Colonic mucosa (tissue), 4 donors: Measurements from ENCODE around the gene ITGB4. TPM values are rescaled to one million over a fixed set of nuclear protein-coding genes. Genes with fewer than 3 reads are reported as not detected.

Source experiments
- DNase-seq: peaks from one replicate; pipeline ENCODE4 v3.0.0-alpha.2; 2020
- H3K27ac ChIP-seq: fragments of 200-600 bp; one replicate; pipeline ENCODE4 v1.8.0; 2021
- H3K27me3 ChIP-seq: fragments of 200-600 bp; one replicate; pipeline ENCODE4 v1.8.0; 2021
- H3K36me3 ChIP-seq: fragments of 200-600 bp; one replicate; pipeline ENCODE4 v1.8.0; 2021
- H3K4me1 ChIP-seq: fragments of 200-600 bp; one replicate; pipeline ENCODE4 v1.8.0; 2021; ENCODE audit warnings: mild to moderate bottlenecking
- H3K4me3 ChIP-seq: fragments of 200-600 bp; one replicate; pipeline ENCODE4 v1.8.0; 2021
- H3K9ac ChIP-seq, 2 donors: one replicate each; pipeline ENCODE4 v1.7.0; 2013; ENCODE audit warnings: control low read depth in 2 of 2, low read depth in 2 of 2, low read length in 2 of 2
- H3K9me3 ChIP-seq: fragments of 200-600 bp; one replicate; pipeline ENCODE4 v1.8.0; 2021
- intact Hi-C: fragments of 100-400 bp; cut with DNase I; formaldehyde crosslinking; loops from one replicate; pipeline ENCODE4 v1.14.1; 2022
- total RNA-seq, 2 donors: library from RNA; stranded (reverse); fragmentation: NEBNext Ultra II Directional in 1 of 2; extraction: Animal tissue kit (Norgen Biotek cat#: 25700) in 1 of 2; gene quantifications; one replicate each; pipeline ENCODE4 v1.2.1, GENCODE V29; 2021
- TF ChIP-seq, protein P1 (sequence below): fragments of 200-600 bp; IDR thresholded peaks from one replicate; pipeline ENCODE4 v1.8.0; 2022; ENCODE audit warnings: antibody characterized with exemption, mild to moderate bottlenecking
- donor health status: healthy.
- donor health status: DM: no; HTN: no; CAD: no.
- donor health status: DM: no; HTN: no; CAD: no.

The ITGB4 gene
- total RNA-seq, 2 donors from 2014 or later, result 267 to 272 TPM

DNA sequence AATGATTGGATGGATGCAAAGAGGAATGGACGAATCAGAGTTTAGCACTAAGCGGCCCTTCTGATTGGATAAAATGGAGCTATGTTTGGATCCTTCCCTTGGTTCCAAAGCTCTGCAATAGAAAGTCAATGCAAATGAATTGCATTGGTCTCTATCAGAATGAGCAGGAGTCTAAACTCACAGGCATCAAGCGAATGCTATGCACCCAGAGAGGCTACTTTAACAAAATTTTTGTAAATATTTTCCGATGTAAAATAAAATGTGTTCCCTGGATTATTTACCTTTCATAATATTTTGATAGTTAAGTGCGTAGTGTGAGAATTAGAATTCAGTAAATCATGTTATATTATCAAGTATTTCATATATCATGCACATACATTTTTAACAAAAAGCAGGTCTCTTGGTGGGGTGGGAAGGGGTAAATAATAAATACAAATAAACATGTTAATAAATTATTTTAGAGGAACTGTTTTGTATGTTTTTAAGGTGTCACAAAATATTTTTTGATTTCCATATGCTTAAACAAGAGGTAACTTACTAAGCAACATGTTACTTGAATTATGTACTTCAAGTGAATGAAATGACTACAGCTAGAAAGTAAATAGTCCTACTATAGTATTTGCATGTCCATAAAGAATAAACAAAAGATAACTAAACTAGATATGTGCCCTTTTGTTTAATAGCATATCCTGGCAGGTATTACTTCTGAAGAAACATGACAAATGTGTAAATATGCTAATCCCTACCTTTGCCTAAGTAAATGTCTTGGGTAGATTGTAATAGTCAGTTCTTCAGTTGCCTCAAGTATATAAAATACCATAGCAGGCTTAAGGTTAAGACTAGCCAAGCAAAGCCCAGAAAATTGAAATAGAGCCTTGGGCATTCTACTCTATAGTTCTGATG, 59.0 kb downstream of the ITGB4 start:
- Histone ChIP-seq H3K36me3 (no peaks in the 10 kb centered on the region), H3K9me3 (no peaks in the 10 kb centered on the region), H3K9ac (peak overlapping the region in 1 of 2 donors; percentile 90), H3K4me3 (no peak overlapping the region), H3K27ac (peak overlapping the region; percentile 4), H3K4me1 (no peaks in the 10 kb centered on the region), H3K27me3 (no peaks in the 10 kb centered on the region)
- DNase-seq, result no peak
- TF ChIP-seq, protein P1, sequence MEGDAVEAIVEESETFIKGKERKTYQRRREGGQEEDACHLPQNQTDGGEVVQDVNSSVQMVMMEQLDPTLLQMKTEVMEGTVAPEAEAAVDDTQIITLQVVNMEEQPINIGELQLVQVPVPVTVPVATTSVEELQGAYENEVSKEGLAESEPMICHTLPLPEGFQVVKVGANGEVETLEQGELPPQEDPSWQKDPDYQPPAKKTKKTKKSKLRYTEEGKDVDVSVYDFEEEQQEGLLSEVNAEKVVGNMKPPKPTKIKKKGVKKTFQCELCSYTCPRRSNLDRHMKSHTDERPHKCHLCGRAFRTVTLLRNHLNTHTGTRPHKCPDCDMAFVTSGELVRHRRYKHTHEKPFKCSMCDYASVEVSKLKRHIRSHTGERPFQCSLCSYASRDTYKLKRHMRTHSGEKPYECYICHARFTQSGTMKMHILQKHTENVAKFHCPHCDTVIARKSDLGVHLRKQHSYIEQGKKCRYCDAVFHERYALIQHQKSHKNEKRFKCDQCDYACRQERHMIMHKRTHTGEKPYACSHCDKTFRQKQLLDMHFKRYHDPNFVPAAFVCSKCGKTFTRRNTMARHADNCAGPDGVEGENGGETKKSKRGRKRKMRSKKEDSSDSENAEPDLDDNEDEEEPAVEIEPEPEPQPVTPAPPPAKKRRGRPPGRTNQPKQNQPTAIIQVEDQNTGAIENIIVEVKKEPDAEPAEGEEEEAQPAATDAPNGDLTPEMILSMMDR, result no peak
- intact Hi-C loops, result no loop called here

- H3K27me3 ChIP-seq, result no peaks in the 10 kb centered on the region
- DNase-seq, result no peak
- H3K4me1 ChIP-seq, result peaks cover 7% of the 10 kb centered on the region
- intact Hi-C loops, result no loop called here
- no peak overlapping the region for H3K4me3 ChIP-seq
- no peaks in the 10 kb centered on the region for H3K36me3 ChIP-seq
- peak overlapping the region; percentile 97 for H3K27ac ChIP-seq
- TF ChIP-seq, protein P1, result peak; percentile 56
- no peaks in the 10 kb centered on the region for H3K9me3 ChIP-seq
- peak overlapping the region in 1 of 2 donors; percentile 60 for H3K9ac ChIP-seq
These were observed 62.0 kb downstream of the ITGB4 start for GRCh38 chr17:75783069-75783783.

DNA sequence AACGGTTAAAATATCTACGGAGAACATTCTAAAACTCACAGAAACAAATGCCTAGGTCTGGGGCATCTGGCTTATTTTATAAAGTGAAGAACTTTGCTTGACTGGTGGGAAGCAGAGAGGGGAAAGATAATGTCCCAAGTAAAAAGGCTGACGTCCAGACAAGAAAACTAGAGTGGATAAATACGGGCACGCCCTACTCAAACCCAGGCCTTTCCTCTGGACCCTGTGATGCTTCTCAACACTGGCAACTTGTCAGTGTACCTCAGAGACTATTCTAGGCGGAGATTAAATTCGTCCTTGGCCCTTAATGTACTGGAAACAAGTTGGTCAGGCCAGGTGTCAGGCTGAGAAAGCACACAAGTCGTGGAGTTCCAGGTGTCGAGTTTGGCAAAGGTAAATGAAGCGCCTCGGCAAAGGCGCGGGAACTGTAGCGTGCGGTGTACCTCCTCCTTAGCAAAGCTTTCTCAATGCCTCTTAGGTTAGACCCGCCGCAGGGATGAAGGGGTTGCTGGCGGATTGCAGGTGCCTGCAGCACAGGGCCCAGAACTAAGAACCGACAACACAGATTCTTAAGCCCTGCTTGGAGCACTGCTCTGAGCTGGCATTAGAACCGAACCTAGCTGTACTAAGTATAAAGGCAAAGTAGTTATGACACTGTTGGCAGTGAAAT, 62.7 kb downstream of the ITGB4 start:
- TF ChIP-seq, protein P1, result no peak
- Histone ChIP-seq H3K27me3 (no peaks in the 10 kb centered on the region), H3K27ac (peak overlapping the region; percentile 97), H3K36me3 (no peaks in the 10 kb centered on the region), H3K4me1 (peaks cover 7% of the 10 kb centered on the region), H3K9ac (peak overlapping the region; percentile 60 to 72), H3K4me3 (peak overlapping the region; percentile 4), H3K9me3 (no peaks in the 10 kb centered on the region)
- no peak for DNase-seq
- intact Hi-C loops, result no loop called here

- intact Hi-C loops, result no loop called here
- H3K4me1 ChIP-seq, result peaks cover 7% of the 10 kb centered on the region
- TF ChIP-seq, protein P1, result no peak
These were observed 63.3 kb downstream of the ITGB4 start, which contains the start of gene UNK for GRCh38 chr17:75784473-75785015. Gene UNK (plus strand): TSS chr17:75784806. CDS start chr17:75784881, 75 bp downstream.

More at GRCh38 chr17:75784473-75785015, 63.3 kb downstream of the ITGB4 start, which contains the start of gene UNK:
- H3K9me3 ChIP-seq, result no peaks in the 10 kb centered on the region
- peak within 1 kb of the TSS; percentile 50 for H3K4me3 ChIP-seq
- H3K36me3 ChIP-seq, result no peaks in the 10 kb centered on the region
- H3K27me3 ChIP-seq, result no peaks in the 10 kb centered on the region
- H3K9ac ChIP-seq, result peak within 1 kb of the TSS; percentile 60 to 86
- peak within 1 kb of the TSS; percentile 97 for H3K27ac ChIP-seq
- DNase-seq, result peak; percentile 98
